CD4-positive, alpha-beta T cell treated with Interleukin-6 at 100 ng/mL for 8 hours (primary cell): Measurements from ENCODE around the gene SAMD8.

Experiments used
- DNase-seq: peaks from one replicate; pipeline ENCODE4 v3.0.0-alpha.2; 2020; ENCODE audit warnings: mixed read lengths, low spot score

SAMD8 gene

GRCh38 chr10:75223507-75223906 lies 112.1 kb downstream of the SAMD8 start:
- no peak for DNase-seq

GRCh38 chr10:75226095-75226494 lies 114.6 kb downstream of the SAMD8 start:
- DNase-seq: no peak

GRCh38 chr10:75226656-75227055 lies 115.2 kb downstream of the SAMD8 start:
- DNase-seq: no peak

- DNase-seq: no peak
Measured at GRCh38 chr10:75228278-75228677, 116.8 kb downstream of the SAMD8 start.

- no peak for DNase-seq
Measured at GRCh38 chr10:75228834-75229233, 117.4 kb downstream of the SAMD8 start.

- DNase-seq: no peak
Measured at GRCh38 chr10:75229971-75230370, 118.5 kb downstream of the SAMD8 start.

GRCh38 chr10:75230600-75231038 lies 119.2 kb downstream of the SAMD8 start:
- peak; percentile 92 for DNase-seq
